Neural cell (in vitro differentiated cells): Measurements from ENCODE around the gene OPRL1. TPM values are rescaled to one million over a fixed set of nuclear protein-coding genes. Genes with fewer than 3 reads are reported as not detected.

ENCODE experiments used
- H2AFZ ChIP-seq: fragments of 200-600, 300-800 bp; sonication (generic), shearing (Covaris generic); 2 replicates; pipeline ENCODE4 v1.6.0; 2014; ENCODE audit warnings: low read depth, mild to moderate bottlenecking, antibody characterized with exemption, low read length, moderate library complexity
- H3F3A ChIP-seq: fragments of 200-600 bp; shearing (Covaris generic); 2 replicates; pipeline ENCODE4 v1.6.1; 2016; ENCODE audit warnings: mild to moderate bottlenecking, moderate library complexity, mixed read lengths, antibody characterized with exemption, low read length; ENCODE audit not compliant: insufficient read depth, poor library complexity, severe bottlenecking
- H3K27ac ChIP-seq: fragments of 200-600, 300-800 bp; sonication (generic), shearing (Covaris generic); 2 replicates; pipeline ENCODE4 v1.5.1; 2014; ENCODE audit warnings: mild to moderate bottlenecking, low read length, moderate library complexity
- H3K27me3 ChIP-seq: fragments of 300-800, 200-600 bp; sonication (generic), shearing (Covaris generic); 2 replicates; pipeline ENCODE4 v1.6.0; 2014; ENCODE audit warnings: mild to moderate bottlenecking, low read depth, low read length, moderate library complexity; ENCODE audit not compliant: insufficient read depth
- H3K36me3 ChIP-seq: fragments of 300-800, 200-600 bp; sonication (generic), shearing (Covaris generic); 2 replicates; pipeline ENCODE4 v1.5.1; 2014; ENCODE audit warnings: mild to moderate bottlenecking, antibody characterized with exemption, low read length, moderate library complexity; ENCODE audit not compliant: insufficient read depth
- H3K4me2 ChIP-seq: fragments of 300-800, 200-600 bp; sonication (generic), shearing (Covaris generic); 2 replicates; pipeline ENCODE4 v1.6.0; 2014; ENCODE audit warnings: mild to moderate bottlenecking, low read length
- H3K4me3 ChIP-seq: fragments of 300-800, 200-600 bp; sonication (generic), shearing (Covaris generic); 2 replicates; pipeline ENCODE4 v1.5.1; 2014; ENCODE audit warnings: mild to moderate bottlenecking, low read length, moderate library complexity
- H3K79me2 ChIP-seq: fragments of 200-600 bp; shearing (Covaris generic); replicated peaks from 2 replicates; pipeline ENCODE4 v1.6.0; 2014; ENCODE audit warnings: mild to moderate bottlenecking, low read length, moderate library complexity; ENCODE audit not compliant: insufficient read depth
- H3K9ac ChIP-seq: fragments of 300-800, 200-600 bp; sonication (generic), shearing (Covaris generic); 2 replicates; pipeline ENCODE4 v1.6.1; 2016; ENCODE audit warnings: mild to moderate bottlenecking, low read length, mixed read lengths
- H3K9me2 ChIP-seq: fragments of 200-600 bp; shearing (Covaris generic); 2 replicates; pipeline ENCODE4 v1.6.1; 2016; ENCODE audit warnings: mild to moderate bottlenecking, low read length, mixed read lengths; ENCODE audit not compliant: insufficient read depth
- H3K9me3 ChIP-seq: fragments of 200-600, 300-800 bp; sonication (generic), shearing (Covaris generic); 2 replicates; pipeline ENCODE4 v1.6.1; 2016; ENCODE audit warnings: mild to moderate bottlenecking, mixed run types, low read length, moderate library complexity, mixed read lengths
- H4K20me1 ChIP-seq: fragments of 200-600 bp; shearing (Covaris generic); 2 replicates; pipeline ENCODE4 v1.6.1; 2016; ENCODE audit warnings: mild to moderate bottlenecking, mixed run types; ENCODE audit not compliant: insufficient read depth
- CTCF ChIP-seq: fragments of 450-650 bp; IDR thresholded peaks from 2 replicates; pipeline ENCODE4 v1.5.1; 2014; ENCODE audit warnings: antibody characterized with exemption, mild to moderate bottlenecking, moderate library complexity; ENCODE audit not compliant: poor library complexity, severe bottlenecking
- EP300 ChIP-seq: fragments of 450-650 bp; conservative IDR thresholded peaks from 2 replicates; pipeline ENCODE4 v1.6.1; 2014; ENCODE audit warnings: antibody characterized with exemption, mild to moderate bottlenecking, moderate library complexity; ENCODE audit not compliant: poor library complexity, severe bottlenecking
- EZH2 ChIP-seq: fragments of 200-600, 300-800 bp; shearing (Covaris generic), sonication (generic); IDR thresholded peaks from 2 replicates; pipeline ENCODE4 v1.6.1; 2014; ENCODE audit warnings: antibody characterized with exemption, low read length, borderline replicate concordance, mild to moderate bottlenecking; ENCODE audit not compliant: insufficient read depth, poor library complexity, severe bottlenecking
- MXI1 ChIP-seq: fragments of 450-650 bp; conservative IDR thresholded peaks from 2 replicates; pipeline ENCODE4 v1.6.1; 2014; ENCODE audit warnings: antibody characterized with exemption, mild to moderate bottlenecking; ENCODE audit not compliant: poor library complexity, severe bottlenecking
- POLR2AphosphoS5 ChIP-seq: IDR thresholded peaks from 2 replicates; pipeline ENCODE4 v1.6.1; 2012
- RAD21 ChIP-seq: fragments of 450-650 bp; conservative IDR thresholded peaks from 2 replicates; pipeline ENCODE4 v1.6.1; 2014; ENCODE audit warnings: antibody characterized with exemption, mild to moderate bottlenecking, moderate library complexity
- REST ChIP-seq: IDR thresholded peaks from 2 replicates; pipeline ENCODE4 v1.6.1; 2012; ENCODE audit warnings: borderline replicate concordance
- SMC3 ChIP-seq: fragments of 450-650 bp; conservative IDR thresholded peaks from 2 replicates; pipeline ENCODE4 v1.6.1; 2014; ENCODE audit warnings: antibody characterized with exemption, mild to moderate bottlenecking, moderate library complexity; ENCODE audit not compliant: poor library complexity
- TAF1 ChIP-seq: IDR thresholded peaks from 2 replicates; pipeline ENCODE4 v1.6.1; 2012; ENCODE audit warnings: low read depth
- polyA plus RNA-seq: library from polyadenylated mRNA; depleted of rRNA; stranded (reverse); fragments of >200 nt; gene quantifications from 2 replicates; pipeline ENCODE4 v1.2.3, GENCODE V29; 2014

The OPRL1 gene
- polyA plus RNA-seq, 1 donor from 2014 or later = 18.3 TPM

DNA sequence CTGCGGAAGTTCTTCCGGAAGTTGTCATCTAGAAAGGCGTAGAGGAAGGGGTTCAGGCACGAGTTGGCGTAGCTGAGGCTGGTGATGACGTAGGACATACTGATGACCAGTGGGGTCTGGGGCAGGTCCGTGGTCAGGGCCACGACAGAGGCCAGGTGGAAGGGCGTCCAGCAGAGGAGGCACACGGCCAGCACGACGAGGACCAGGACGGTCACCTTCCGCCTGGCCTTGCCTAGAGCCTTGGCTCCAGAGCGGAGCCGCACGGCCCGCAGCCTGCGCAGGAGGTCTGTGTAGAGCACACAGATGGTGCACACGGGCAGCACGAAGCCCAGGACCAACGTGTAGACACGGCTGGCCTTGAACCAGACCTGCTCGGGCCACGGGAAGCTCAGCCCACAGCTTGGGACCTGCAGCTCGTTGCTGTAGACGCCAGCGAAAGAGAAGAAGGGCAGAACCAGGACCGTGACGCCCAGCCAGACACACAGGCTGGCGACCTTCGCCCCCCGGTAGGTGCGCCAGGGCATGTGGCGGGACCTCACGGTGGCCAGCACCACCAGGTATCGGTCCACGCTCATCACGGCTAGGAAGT is 26.1 kb downstream of the OPRL1 start:
- Histone ChIP-seq H3K79me2 (no peaks in the 10 kb centered on the region), H3K9me3 (no peaks in the 10 kb centered on the region)
- TF ChIP-seq EZH2 (no peak), RAD21 (no peak), TAF1 (no peak), POLR2AphosphoS5 (no peak), SMC3 (no peak)

DNA sequence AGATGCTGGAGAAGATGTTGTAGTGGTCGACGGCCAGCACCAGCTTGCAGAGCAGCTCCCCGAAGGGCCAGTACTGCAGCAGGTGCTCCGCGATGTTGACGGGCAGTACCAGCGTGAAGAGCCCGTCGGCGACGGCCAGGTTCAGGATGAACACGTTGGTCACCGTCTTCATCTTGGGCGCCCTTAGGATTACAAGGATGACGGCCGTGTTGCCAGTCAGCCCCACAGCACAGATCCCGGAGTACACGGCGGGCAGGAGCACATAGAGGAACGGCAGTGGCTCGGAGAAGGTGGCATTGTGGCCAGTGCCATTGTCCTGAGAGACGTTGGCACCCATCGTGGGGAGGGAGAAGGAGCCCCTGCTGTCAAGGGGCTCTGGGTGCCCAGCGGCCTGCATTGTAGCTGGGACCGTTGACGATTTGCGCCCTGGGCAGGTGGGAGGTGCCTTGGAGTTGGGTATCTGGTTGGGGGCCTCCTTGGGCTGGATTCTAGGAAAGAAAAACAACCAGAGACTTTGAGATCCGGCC is 26.6 kb downstream of the OPRL1 start:
- H3K9me3 ChIP-seq = no peaks in the 10 kb centered on the region
- no peak overlapping the region for H2AFZ ChIP-seq
- no peaks in the 10 kb centered on the region for H3K36me3 ChIP-seq
- no peak overlapping the region for H3K9ac ChIP-seq
- H4K20me1 ChIP-seq = no peaks in the 10 kb centered on the region
- TF ChIP-seq POLR2AphosphoS5 (no peak), MXI1 (no peak), TAF1 (no peak), EZH2 (no peak), EP300 (no peak), RAD21 (no peak), SMC3 (no peak), REST (no peak), CTCF (no peak)
- H3K4me3 ChIP-seq = no peak overlapping the region
- H3K27ac ChIP-seq = no peak overlapping the region
- H3K4me2 ChIP-seq = no peak overlapping the region
- no peaks in the 10 kb centered on the region for H3K9me2 ChIP-seq
- H3F3A ChIP-seq = no peaks in the 10 kb centered on the region
- H3K79me2 ChIP-seq = no peaks in the 10 kb centered on the region
- H3K27me3 ChIP-seq = no peaks in the 10 kb centered on the region

More for the DNA sequence above, 26.1 kb downstream of the OPRL1 start:
- no peak overlapping the region for H2AFZ ChIP-seq
- H3K4me3 ChIP-seq = no peak overlapping the region
- no peaks in the 10 kb centered on the region for H3K27me3 ChIP-seq
- H3K4me2 ChIP-seq = no peak overlapping the region
- H3K36me3 ChIP-seq = no peaks in the 10 kb centered on the region
- H3K9ac ChIP-seq = no peak overlapping the region
- no peak overlapping the region for H3K27ac ChIP-seq
- H3K9me2 ChIP-seq = no peaks in the 10 kb centered on the region
- no peaks in the 10 kb centered on the region for H4K20me1 ChIP-seq
- H3F3A ChIP-seq = no peaks in the 10 kb centered on the region
